ENCODE results near the gene WDR93. TPM values are rescaled to one million over a fixed set of nuclear protein-coding genes. Genes with fewer than 3 reads are reported as not detected.

WDR93 gene
- total RNA-seq, 1 donor from 2014 or later: not detected

DNA sequence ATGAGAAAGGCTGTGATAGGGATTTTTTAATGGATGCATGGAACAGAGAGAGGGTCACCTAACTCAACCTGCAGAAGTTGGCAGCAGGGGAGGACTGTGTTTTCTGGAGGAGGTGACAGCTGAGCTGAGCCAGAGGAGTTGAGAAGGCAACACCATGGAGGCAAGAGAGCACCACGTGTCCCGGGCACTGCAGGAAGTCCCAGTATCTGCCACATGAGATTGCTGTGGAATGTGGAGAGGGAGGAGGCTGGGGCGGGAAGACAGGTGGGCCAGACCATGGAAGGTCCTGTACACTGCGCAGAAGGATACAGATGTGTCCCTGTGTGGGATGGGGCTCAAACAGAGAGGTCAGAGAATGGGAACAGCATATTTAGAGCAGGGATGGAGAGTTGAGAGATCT is 45.2 kb downstream of the WDR93 start:
- TF ChIP-seq, protein P1, sequence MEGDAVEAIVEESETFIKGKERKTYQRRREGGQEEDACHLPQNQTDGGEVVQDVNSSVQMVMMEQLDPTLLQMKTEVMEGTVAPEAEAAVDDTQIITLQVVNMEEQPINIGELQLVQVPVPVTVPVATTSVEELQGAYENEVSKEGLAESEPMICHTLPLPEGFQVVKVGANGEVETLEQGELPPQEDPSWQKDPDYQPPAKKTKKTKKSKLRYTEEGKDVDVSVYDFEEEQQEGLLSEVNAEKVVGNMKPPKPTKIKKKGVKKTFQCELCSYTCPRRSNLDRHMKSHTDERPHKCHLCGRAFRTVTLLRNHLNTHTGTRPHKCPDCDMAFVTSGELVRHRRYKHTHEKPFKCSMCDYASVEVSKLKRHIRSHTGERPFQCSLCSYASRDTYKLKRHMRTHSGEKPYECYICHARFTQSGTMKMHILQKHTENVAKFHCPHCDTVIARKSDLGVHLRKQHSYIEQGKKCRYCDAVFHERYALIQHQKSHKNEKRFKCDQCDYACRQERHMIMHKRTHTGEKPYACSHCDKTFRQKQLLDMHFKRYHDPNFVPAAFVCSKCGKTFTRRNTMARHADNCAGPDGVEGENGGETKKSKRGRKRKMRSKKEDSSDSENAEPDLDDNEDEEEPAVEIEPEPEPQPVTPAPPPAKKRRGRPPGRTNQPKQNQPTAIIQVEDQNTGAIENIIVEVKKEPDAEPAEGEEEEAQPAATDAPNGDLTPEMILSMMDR (conservative IDR thresholded peaks at IDR 0.05; ENCODE audit: low read depth, low read length): no peak
- H3K4me3 ChIP-seq (ENCODE audit: low read depth, low read length): no peak overlapping the region
- DNase-seq (ENCODE audit: low read depth): no peak

DNA sequence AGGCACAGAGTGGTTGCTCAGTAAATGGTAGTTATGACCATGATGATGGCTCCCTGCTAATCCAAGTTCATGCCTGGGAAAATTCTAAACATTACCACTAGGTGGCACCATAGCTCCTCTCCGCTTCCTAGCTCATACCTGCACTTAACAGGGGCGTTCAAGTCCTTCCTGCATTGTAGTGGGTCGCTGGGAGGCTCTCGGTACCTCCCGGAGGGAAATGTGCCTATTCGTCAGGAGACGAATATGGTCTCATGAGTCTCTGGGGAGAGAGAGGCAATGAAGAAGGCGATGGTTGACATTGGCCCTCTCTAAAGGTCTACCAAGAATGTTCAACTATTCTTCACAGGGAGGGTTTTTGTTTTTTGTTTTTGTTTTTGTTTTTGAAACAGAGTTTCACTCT is 49.5 kb downstream of the WDR93 start:
- TF ChIP-seq, protein P1 (conservative IDR thresholded peaks at IDR 0.05; ENCODE audit: low read depth, low read length): peak; percentile 88
- DNase-seq (ENCODE audit: low read depth): no peak
- no peak overlapping the region for H3K4me3 ChIP-seq (ENCODE audit: low read depth, low read length)

DNA sequence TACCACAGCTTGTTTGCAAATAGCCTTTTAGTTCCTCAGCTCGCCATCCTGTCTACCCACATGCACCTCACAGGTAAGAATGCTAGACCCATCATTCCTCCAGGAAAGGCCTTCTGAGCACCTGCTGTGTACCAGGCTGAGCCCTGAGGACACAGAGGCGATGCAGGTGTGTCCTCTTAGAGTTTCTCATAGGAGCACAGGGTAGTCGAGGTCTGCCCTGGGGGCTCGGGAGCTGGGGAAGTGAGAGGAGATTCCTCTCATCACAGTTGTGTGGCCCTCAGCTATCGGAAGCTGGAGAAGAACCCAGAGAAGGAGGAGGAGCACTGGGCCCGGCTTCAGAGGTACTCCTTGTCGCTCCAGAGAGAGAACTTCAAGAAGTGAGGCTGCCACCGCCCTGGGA is 52.4 kb downstream of the WDR93 start:
- TF ChIP-seq, protein P1 (conservative IDR thresholded peaks at IDR 0.05; ENCODE audit: low read depth, low read length): no peak
- H3K4me3 ChIP-seq (ENCODE audit: low read depth, low read length): no peak overlapping the region
- DNase-seq (ENCODE audit: low read depth): no peak

DNA sequence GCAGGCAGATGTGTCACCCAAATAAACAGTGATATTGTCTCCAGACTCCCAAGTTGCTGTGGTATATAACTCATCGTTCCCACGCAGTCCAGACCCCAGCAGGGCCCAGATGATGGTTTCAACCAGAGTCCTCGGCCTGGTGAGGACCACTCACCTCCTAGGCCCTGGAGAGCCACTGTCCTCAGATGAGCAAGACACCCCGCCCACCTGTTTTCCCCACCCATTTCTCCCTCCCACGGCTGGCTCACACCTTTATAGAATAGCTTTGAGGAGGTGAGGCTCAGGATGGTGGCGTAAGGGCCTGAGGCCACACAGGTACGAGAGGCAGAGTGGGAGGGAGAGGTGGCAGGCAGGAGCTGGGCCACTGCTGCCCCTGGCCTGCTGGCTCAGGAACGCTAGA is 53.0 kb downstream of the WDR93 start:
- DNase-seq (ENCODE audit: low read depth): no peak
- H3K4me3 ChIP-seq (ENCODE audit: low read depth, low read length): no peak overlapping the region
- TF ChIP-seq, protein P1 (conservative IDR thresholded peaks at IDR 0.05; ENCODE audit: low read depth, low read length): no peak

DNA sequence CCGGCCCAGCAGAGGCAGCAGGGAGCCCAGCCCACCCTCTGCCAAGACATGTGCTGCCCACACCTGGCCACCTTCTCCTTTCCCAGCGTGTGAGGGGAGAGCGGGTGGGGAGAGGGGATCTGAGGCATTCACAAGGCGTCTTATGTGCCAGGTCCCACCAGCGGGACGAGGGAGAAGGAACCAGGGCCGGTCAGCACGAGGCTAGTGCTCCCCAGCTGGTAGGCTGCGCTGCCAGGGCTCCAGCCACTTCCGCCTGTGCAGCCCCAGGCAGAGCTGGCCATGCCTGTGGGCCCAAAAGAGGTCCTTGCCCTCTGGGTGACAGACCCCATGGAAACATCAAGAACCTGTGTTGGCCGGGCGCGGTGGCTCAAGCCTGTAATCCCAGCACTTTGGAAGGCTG is 54.5 kb downstream of the WDR93 start:
- DNase-seq (ENCODE audit: low read depth): no peak
- H3K4me3 ChIP-seq (ENCODE audit: low read depth, low read length): no peak overlapping the region
- TF ChIP-seq, protein P1 (conservative IDR thresholded peaks at IDR 0.05; ENCODE audit: low read depth, low read length): no peak

DNA sequence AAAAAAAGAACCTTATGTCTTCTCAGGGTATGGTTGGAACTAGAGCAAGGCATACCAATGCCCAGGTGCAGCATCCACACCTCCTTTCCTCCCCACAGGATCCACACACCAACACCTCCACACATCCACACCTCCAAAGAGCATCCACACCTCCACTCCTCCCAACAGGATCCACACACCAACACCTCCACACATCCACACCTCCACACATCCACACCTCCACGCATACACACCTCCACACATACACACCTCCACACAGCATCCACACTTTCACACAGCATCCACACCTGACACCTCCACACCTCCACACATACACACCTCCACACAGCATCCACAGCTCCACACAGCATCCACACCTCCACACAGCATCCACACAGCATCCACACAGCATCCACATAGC is 55.2 kb downstream of the WDR93 start:
- no peak overlapping the region for H3K4me3 ChIP-seq (ENCODE audit: low read depth, low read length)
- no peak for DNase-seq (ENCODE audit: low read depth)
- TF ChIP-seq, protein P1 (conservative IDR thresholded peaks at IDR 0.05; ENCODE audit: low read depth, low read length): no peak

DNA sequence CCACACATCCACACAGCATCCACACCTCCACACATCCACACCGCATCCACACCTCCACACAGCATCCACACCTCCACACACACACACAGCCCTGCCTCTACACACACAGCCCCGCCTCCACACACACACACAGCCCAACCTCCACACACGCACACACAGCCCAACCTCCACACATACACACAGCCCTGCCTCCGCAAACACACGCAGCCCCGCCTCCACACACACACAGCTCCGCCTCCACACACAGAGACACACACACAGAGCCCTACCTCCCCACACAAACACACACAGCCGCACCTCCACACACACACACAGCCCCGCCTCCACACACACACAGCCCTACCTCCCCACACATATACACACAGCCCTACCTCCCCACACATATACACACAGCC is 55.8 kb downstream of the WDR93 start:
- DNase-seq (ENCODE audit: low read depth): no peak
- no peak overlapping the region for H3K4me3 ChIP-seq (ENCODE audit: low read depth, low read length)
- TF ChIP-seq, protein P1 (conservative IDR thresholded peaks at IDR 0.05; ENCODE audit: low read depth, low read length): no peak

Measured in epithelial cell of proximal tubule (primary cell).